ENCODE measurements around the gene FAM76A.
"Not testable (repeated sequence)": the region's sequence is repeated elsewhere in the genome, so short reads cannot be mapped to it uniquely, and the experiment has no call there.

FAM76A gene

GRCh38 chr1:27782950-27783349 lies 57.2 kb downstream of the FAM76A start:
- H3K27ac ChIP-seq (ENCODE audit: poor library complexity, severe bottlenecking) = no peak overlapping the region
- TF ChIP-seq CTCF (IDR thresholded peaks at IDR 0.05; ENCODE audit: poor library complexity, severe bottlenecking) = no peak
- H3K4me3 ChIP-seq (ENCODE audit: severe bottlenecking) = no peak overlapping the region

GRCh38 chr1:27784700-27785099 lies 58.9 kb downstream of the FAM76A start:
- H3K9me3 ChIP-seq (ENCODE audit: severe bottlenecking) = no peaks in the 10 kb centered on the region
- H3K27me3 ChIP-seq (ENCODE audit: insufficient read depth, poor library complexity, severe bottlenecking) = no peaks in the 10 kb centered on the region
- peaks cover 26% of the 10 kb centered on the region for H3K4me1 ChIP-seq (ENCODE audit: insufficient read depth, poor library complexity, severe bottlenecking)
- ATAC-seq (ENCODE audit: low read depth) = no peak
- H3K27ac ChIP-seq (ENCODE audit: poor library complexity, severe bottlenecking) = no peak overlapping the region
- no peak overlapping the region for H3K4me3 ChIP-seq (ENCODE audit: severe bottlenecking)
- no peak for TF ChIP-seq CTCF (IDR thresholded peaks at IDR 0.05; ENCODE audit: poor library complexity, severe bottlenecking)
- DNase-seq (ENCODE audit: low spot score) = no peak
- peaks cover 2% of the 10 kb centered on the region; the same call in 1 of the 2 replicates for H3K36me3 ChIP-seq (ENCODE audit: low read depth)

More at GRCh38 chr1:27782950-27783349, 57.2 kb downstream of the FAM76A start:
- no peaks in the 10 kb centered on the region for H3K9me3 ChIP-seq (ENCODE audit: severe bottlenecking)
- peaks cover 18% of the 10 kb centered on the region for H3K4me1 ChIP-seq (ENCODE audit: insufficient read depth, poor library complexity, severe bottlenecking)
- ATAC-seq (ENCODE audit: low read depth) = no peak
- H3K27me3 ChIP-seq (ENCODE audit: insufficient read depth, poor library complexity, severe bottlenecking) = no peaks in the 10 kb centered on the region
- H3K36me3 ChIP-seq (ENCODE audit: low read depth) = no peaks in the 10 kb centered on the region
- DNase-seq (ENCODE audit: low spot score) = no peak

GRCh38 chr1:27785781-27786455 lies 60.2 kb downstream of the FAM76A start:
- H3K4me3 ChIP-seq (ENCODE audit: severe bottlenecking) = no peak overlapping the region

GRCh38 chr1:27787895-27788294 lies 62.1 kb downstream of the FAM76A start:
- ATAC-seq (ENCODE audit: low read depth) = no peak
- no peak for TF ChIP-seq CTCF (IDR thresholded peaks at IDR 0.05; ENCODE audit: poor library complexity, severe bottlenecking)
- no peak for DNase-seq (ENCODE audit: low spot score)
- H3K27ac ChIP-seq (ENCODE audit: poor library complexity, severe bottlenecking) = no peak overlapping the region
- H3K9me3 ChIP-seq (ENCODE audit: severe bottlenecking) = no peaks in the 10 kb centered on the region
- H3K27me3 ChIP-seq (ENCODE audit: insufficient read depth, poor library complexity, severe bottlenecking) = no peaks in the 10 kb centered on the region
- H3K4me3 ChIP-seq (ENCODE audit: severe bottlenecking) = no peak overlapping the region
- peaks cover 23% of the 10 kb centered on the region for H3K4me1 ChIP-seq (ENCODE audit: insufficient read depth, poor library complexity, severe bottlenecking)
- H3K36me3 ChIP-seq (ENCODE audit: low read depth) = peaks cover 23% of the 10 kb centered on the region

More at GRCh38 chr1:27785781-27786455, 60.2 kb downstream of the FAM76A start:
- Histone ChIP-seq H3K4me1 (ENCODE audit: insufficient read depth, poor library complexity, severe bottlenecking) (peaks cover 26% of the 10 kb centered on the region), H3K27ac (ENCODE audit: poor library complexity, severe bottlenecking) (no peak overlapping the region), H3K36me3 (ENCODE audit: low read depth) (peaks cover 11% of the 10 kb centered on the region), H3K9me3 (ENCODE audit: severe bottlenecking) (no peaks in the 10 kb centered on the region), H3K27me3 (ENCODE audit: insufficient read depth, poor library complexity, severe bottlenecking) (no peaks in the 10 kb centered on the region)
- no peak for DNase-seq (ENCODE audit: low spot score)
- no peak for TF ChIP-seq CTCF (IDR thresholded peaks at IDR 0.05; ENCODE audit: poor library complexity, severe bottlenecking)
- peak; percentile 87 for ATAC-seq (ENCODE audit: low read depth)

GRCh38 chr1:27789540-27790041 lies 63.8 kb downstream of the FAM76A start:
- DNase-seq (ENCODE audit: low spot score) = no peak
- H3K4me3 ChIP-seq (ENCODE audit: severe bottlenecking) = no peak overlapping the region
- H3K27me3 ChIP-seq (ENCODE audit: insufficient read depth, poor library complexity, severe bottlenecking) = no peaks in the 10 kb centered on the region
- peaks cover 36% of the 10 kb centered on the region for H3K36me3 ChIP-seq (ENCODE audit: low read depth)
- peaks cover 14% of the 10 kb centered on the region for H3K4me1 ChIP-seq (ENCODE audit: insufficient read depth, poor library complexity, severe bottlenecking)
- H3K9me3 ChIP-seq (ENCODE audit: severe bottlenecking) = no peaks in the 10 kb centered on the region
- H3K27ac ChIP-seq (ENCODE audit: poor library complexity, severe bottlenecking) = peak overlapping the region; percentile 29
- ATAC-seq (ENCODE audit: low read depth) = peak; percentile 50; the same call in 1 of the 3 replicates
- no peak for TF ChIP-seq CTCF (IDR thresholded peaks at IDR 0.05; ENCODE audit: poor library complexity, severe bottlenecking)

- Histone ChIP-seq H3K4me1 (ENCODE audit: insufficient read depth, poor library complexity, severe bottlenecking) (peaks cover 14% of the 10 kb centered on the region), H3K36me3 (ENCODE audit: low read depth) (peaks cover 41% of the 10 kb centered on the region)
- not testable (repeated sequence) for ATAC-seq (ENCODE audit: low read depth)
These were observed 64.5 kb downstream of the FAM76A start for GRCh38 chr1:27790270-27790669.

More at GRCh38 chr1:27790270-27790669, 64.5 kb downstream of the FAM76A start:
- not testable (repeated sequence) for H3K9me3 ChIP-seq (ENCODE audit: severe bottlenecking); H3K27me3 ChIP-seq (ENCODE audit: insufficient read depth, poor library complexity, severe bottlenecking); DNase-seq (ENCODE audit: low spot score); H3K4me3 ChIP-seq (ENCODE audit: severe bottlenecking)
- peak overlapping the region; percentile 29 for H3K27ac ChIP-seq (ENCODE audit: poor library complexity, severe bottlenecking)
